Progenitor cell of endocrine pancreas (in vitro differentiated cells): Measurements from ENCODE around the gene CNTNAP2. TPM values are rescaled to one million over a fixed set of nuclear protein-coding genes. Genes with fewer than 3 reads are reported as not detected.

Experiments used
- DNase-seq: peaks from one replicate; pipeline ENCODE4 v3.0.0; 2021; ENCODE audit warnings: low spot score; ENCODE audit not compliant: unreplicated experiment
- H3K27ac Mint-ChIP-seq: 2 replicates; pipeline ENCODE4 v1.8.0; 2021; ENCODE audit warnings: mild to moderate bottlenecking, moderate library complexity, mixed read lengths
- H3K27me3 Mint-ChIP-seq: 2 replicates; pipeline ENCODE4 v1.8.0; 2021; ENCODE audit warnings: mixed read lengths
- H3K36me3 Mint-ChIP-seq: 2 replicates; pipeline ENCODE4 v1.8.0; 2022; ENCODE audit warnings: mixed read lengths; ENCODE audit not compliant: insufficient read depth
- H3K4me1 Mint-ChIP-seq: 2 replicates; pipeline ENCODE4 v1.8.0; 2021; ENCODE audit warnings: low read depth, mixed read lengths
- H3K4me3 Mint-ChIP-seq: 2 replicates; pipeline ENCODE4 v1.8.0; 2021; ENCODE audit warnings: low read depth, mild to moderate bottlenecking, moderate library complexity, mixed read lengths
- H3K9me3 Mint-ChIP-seq: 2 replicates; pipeline ENCODE4 v1.8.0; 2021; ENCODE audit warnings: low read depth, mixed read lengths
- CTCF ChIP-seq: fragments of 200-600 bp; sonication (generic); IDR thresholded peaks from one replicate; pipeline ENCODE4 v1.5.0; 2021; ENCODE audit warnings: antibody characterized with exemption, mild to moderate bottlenecking; ENCODE audit not compliant: unreplicated experiment
- total RNA-seq: library from RNA; stranded (reverse); gene quantifications from 2 replicates; pipeline ENCODE4 v1.2.1, GENCODE V29; 2021

The CNTNAP2 gene
- total RNA-seq, 1 donor from 2014 or later = 6.5 TPM

GRCh38 chr7:147304376-147304775, 1187.8 kb downstream of the CNTNAP2 start:
- no peak for TF ChIP-seq CTCF
- Mint-ChIP-seq H3K4me1 (no peaks in the 10 kb centered on the region), H3K27me3 (no peaks in the 10 kb centered on the region), H3K36me3 (no peaks in the 10 kb centered on the region), H3K27ac (no peak overlapping the region), H3K9me3 (no peaks in the 10 kb centered on the region), H3K4me3 (no peak overlapping the region)
- DNase-seq = no peak

- H3K27me3 Mint-ChIP-seq = no peaks in the 10 kb centered on the region
- TF ChIP-seq CTCF = no peak
Measured at GRCh38 chr7:147305827-147306226, 1189.2 kb downstream of the CNTNAP2 start.

DNA sequence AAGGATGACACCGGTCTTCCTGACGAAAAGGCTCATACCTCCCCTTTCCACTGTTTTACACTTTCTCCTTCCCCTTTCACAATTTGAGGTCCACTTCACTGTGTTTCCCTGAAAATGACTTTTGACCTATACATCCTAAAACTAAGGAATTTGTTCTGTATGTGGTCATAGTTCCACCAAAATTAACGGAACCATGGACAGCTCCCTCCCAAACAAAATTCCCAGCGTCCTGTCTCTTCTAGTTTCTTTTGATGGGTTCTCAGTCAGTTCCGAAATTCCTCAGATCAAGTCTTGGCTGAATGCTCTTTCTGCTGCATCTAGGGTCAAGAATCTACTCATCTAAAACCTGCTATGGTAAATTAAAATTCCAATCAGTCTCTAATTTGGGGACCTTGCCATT, 1191.9 kb downstream of the CNTNAP2 start:
- H3K36me3 Mint-ChIP-seq = no peaks in the 10 kb centered on the region
- no peaks in the 10 kb centered on the region for H3K27me3 Mint-ChIP-seq

More at GRCh38 chr7:147305827-147306226, 1189.2 kb downstream of the CNTNAP2 start:
- no peak overlapping the region for H3K27ac Mint-ChIP-seq
- no peaks in the 10 kb centered on the region for H3K4me1 Mint-ChIP-seq
- no peak overlapping the region for H3K4me3 Mint-ChIP-seq
- no peaks in the 10 kb centered on the region for H3K36me3 Mint-ChIP-seq
- DNase-seq = no peak
- H3K9me3 Mint-ChIP-seq = no peaks in the 10 kb centered on the region

DNA sequence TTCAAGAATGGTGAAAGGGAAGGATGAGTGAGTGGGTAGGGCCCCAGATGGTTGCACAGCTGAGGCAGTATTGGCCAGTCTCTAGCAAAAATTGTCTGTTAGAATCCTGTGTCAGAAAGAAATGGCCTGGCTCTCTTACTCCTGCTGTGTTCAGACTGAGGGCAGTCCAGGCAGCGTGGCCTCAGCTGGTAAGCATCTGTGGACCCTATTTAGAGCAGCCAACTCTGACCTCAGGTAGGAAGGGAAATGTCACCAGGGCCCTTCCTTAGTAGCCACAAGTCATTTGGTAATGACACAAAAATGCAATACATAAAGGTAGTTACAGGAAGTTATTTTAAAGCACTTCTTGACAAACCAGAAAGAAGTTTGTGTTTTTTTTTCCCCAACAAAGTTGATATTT, 1194.7 kb downstream of the CNTNAP2 start:
- no peak for DNase-seq
- Mint-ChIP-seq H3K27ac (no peak overlapping the region), H3K27me3 (no peaks in the 10 kb centered on the region), H3K36me3 (no peaks in the 10 kb centered on the region), H3K9me3 (peaks cover 3% of the 10 kb centered on the region), H3K4me1 (no peaks in the 10 kb centered on the region), H3K4me3 (no peak overlapping the region)
- no peak for TF ChIP-seq CTCF

More for the DNA sequence above, 1191.9 kb downstream of the CNTNAP2 start:
- no peak for DNase-seq
- Mint-ChIP-seq H3K4me3 (no peak overlapping the region), H3K4me1 (no peaks in the 10 kb centered on the region), H3K9me3 (no peaks in the 10 kb centered on the region), H3K27ac (no peak overlapping the region)
- TF ChIP-seq CTCF = no peak

DNA sequence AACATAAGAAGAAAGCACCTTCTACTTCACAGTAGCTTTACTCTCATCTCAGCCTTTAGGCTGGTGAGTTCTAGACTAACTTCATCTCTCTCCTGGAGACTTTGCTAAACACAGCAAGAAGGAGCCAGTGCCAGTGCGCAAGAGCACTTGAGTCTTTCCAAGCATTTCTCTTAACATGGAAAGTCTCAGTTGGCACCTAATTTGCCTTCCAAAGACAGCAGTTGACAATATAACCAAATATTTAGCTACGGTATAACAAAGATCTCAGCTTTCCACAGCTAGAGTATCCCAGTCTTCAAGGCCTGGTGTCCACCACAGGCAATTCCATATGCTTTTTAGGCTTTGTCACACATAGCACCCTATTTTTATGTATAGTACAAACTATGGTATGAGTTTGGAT, 1204.9 kb downstream of the CNTNAP2 start:
- Mint-ChIP-seq H3K27ac (no peak overlapping the region), H3K36me3 (no peaks in the 10 kb centered on the region), H3K4me1 (no peaks in the 10 kb centered on the region), H3K27me3 (no peaks in the 10 kb centered on the region), H3K9me3 (no peaks in the 10 kb centered on the region), H3K4me3 (no peak overlapping the region)
- TF ChIP-seq CTCF = no peak
- no peak for DNase-seq
